GM12875 (cell line): ENCODE results near the gene RAB22A.
"Not testable (repeated sequence)": the region's sequence is repeated elsewhere in the genome, so short reads cannot be mapped to it uniquely, and the experiment has no call there.

Source experiments
- H3K4me3 ChIP-seq: one replicate; pipeline ENCODE4 v1.5.1; 2011; ENCODE audit warnings: low read depth, low read length, control low read depth
- TF ChIP-seq, protein P1 (sequence below): IDR thresholded peaks from 2 replicates; pipeline ENCODE4 v1.5.1; 2011; ENCODE audit warnings: low read depth, mild to moderate bottlenecking, control low read depth, inconsistent platforms, low read length, moderate library complexity, borderline replicate concordance; ENCODE audit not compliant: insufficient read depth

Gene RAB22A

GRCh38 chr20:58361481-58362205, 52.1 kb downstream of the RAB22A start:
- TF ChIP-seq, protein P1, sequence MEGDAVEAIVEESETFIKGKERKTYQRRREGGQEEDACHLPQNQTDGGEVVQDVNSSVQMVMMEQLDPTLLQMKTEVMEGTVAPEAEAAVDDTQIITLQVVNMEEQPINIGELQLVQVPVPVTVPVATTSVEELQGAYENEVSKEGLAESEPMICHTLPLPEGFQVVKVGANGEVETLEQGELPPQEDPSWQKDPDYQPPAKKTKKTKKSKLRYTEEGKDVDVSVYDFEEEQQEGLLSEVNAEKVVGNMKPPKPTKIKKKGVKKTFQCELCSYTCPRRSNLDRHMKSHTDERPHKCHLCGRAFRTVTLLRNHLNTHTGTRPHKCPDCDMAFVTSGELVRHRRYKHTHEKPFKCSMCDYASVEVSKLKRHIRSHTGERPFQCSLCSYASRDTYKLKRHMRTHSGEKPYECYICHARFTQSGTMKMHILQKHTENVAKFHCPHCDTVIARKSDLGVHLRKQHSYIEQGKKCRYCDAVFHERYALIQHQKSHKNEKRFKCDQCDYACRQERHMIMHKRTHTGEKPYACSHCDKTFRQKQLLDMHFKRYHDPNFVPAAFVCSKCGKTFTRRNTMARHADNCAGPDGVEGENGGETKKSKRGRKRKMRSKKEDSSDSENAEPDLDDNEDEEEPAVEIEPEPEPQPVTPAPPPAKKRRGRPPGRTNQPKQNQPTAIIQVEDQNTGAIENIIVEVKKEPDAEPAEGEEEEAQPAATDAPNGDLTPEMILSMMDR = no peak
- H3K4me3 ChIP-seq = no peak overlapping the region

GRCh38 chr20:58362206-58362516, 52.6 kb downstream of the RAB22A start:
- TF ChIP-seq, protein P1 = no peak
- no peak overlapping the region for H3K4me3 ChIP-seq

DNA sequence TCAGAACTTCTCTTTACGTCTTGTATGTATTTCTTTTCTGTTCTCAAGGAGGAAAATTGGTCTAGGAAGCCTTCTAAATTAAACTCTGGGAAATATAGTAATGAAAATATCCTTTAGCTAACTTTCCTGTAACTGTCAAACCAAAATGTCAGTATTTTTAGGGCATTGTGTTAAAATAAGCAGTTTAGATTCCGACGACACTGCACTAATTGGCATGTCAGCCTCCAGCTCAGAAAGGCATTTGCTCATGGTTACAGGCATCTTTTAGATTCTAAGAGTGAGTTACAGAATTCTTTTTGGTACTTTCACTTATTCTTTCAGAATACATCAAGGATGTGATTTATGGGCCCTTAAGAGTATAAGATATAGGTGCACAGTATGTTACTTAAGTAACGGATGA, 53.5 kb downstream of the RAB22A start:
- H3K4me3 ChIP-seq = no peak overlapping the region
- TF ChIP-seq, protein P1 = no peak

DNA sequence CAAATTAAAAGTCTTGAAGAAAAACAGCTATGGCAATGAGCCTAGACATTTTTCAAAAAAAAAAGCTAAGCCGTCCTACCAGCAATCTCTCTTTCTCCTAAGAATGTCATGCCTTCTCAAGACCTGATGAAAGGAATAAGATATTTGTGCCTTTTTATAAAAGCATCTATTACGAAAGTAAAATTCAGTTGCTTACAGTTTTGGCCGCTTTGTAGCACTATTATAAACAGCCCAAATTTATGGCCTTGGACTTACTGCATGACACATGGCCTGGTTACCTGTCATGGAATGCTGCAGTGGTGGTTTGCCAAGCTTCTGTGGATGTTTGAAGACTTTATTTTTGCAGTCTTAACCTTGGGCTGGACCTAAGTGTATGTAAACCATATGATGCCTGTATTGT, 57.4 kb downstream of the RAB22A start:
- no peak overlapping the region for H3K4me3 ChIP-seq
- TF ChIP-seq, protein P1 = no peak

GRCh38 chr20:58372806-58373205, 63.3 kb downstream of the RAB22A start:
- H3K4me3 ChIP-seq = no peak overlapping the region
- TF ChIP-seq, protein P1 = no peak

GRCh38 chr20:58373296-58373695, 63.8 kb downstream of the RAB22A start:
- H3K4me3 ChIP-seq = not testable (repeated sequence)

GRCh38 chr20:58374027-58374850, 64.7 kb downstream of the RAB22A start:
- TF ChIP-seq, protein P1 = no peak
- no peak overlapping the region for H3K4me3 ChIP-seq
